ENCODE measurements around the gene PALMD. TPM values are rescaled to one million over a fixed set of nuclear protein-coding genes. Genes with fewer than 3 reads are reported as not detected.

PALMD gene
- total RNA-seq, 4 donors from 2014 or later = 27.1 to 39.2 (median 31.3) TPM

DNA sequence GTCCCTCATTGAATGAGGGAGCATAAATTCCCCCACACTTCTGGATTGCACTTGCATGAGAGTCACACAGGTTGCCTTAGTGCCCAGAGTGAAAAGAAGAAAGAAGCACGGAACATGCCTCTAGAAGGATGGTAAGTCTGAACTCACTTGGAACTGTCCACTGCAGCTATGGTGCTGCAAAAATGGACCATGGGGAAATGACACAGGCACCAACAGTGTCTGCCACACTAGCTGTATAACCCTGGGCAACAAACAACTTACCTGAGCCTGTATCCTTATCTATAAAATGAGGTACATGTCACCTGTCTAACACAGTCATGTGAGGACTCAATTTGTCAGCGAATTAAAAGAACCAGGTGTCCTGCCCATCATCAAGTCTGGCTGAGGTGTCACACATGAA lies 50.7 kb downstream of the PALMD start:
- Histone ChIP-seq H3K4me1 (no peaks in the 10 kb centered on the region), H3K27ac (no peak overlapping the region), H3K36me3 (peaks cover 0 to 26% (median 0%) of the 10 kb centered on the region in 3 donors), H3K9me3 (no peaks in the 10 kb centered on the region), H3K4me3 (no peak overlapping the region), H3K27me3 (no peaks in the 10 kb centered on the region)
- TF ChIP-seq, protein P1, sequence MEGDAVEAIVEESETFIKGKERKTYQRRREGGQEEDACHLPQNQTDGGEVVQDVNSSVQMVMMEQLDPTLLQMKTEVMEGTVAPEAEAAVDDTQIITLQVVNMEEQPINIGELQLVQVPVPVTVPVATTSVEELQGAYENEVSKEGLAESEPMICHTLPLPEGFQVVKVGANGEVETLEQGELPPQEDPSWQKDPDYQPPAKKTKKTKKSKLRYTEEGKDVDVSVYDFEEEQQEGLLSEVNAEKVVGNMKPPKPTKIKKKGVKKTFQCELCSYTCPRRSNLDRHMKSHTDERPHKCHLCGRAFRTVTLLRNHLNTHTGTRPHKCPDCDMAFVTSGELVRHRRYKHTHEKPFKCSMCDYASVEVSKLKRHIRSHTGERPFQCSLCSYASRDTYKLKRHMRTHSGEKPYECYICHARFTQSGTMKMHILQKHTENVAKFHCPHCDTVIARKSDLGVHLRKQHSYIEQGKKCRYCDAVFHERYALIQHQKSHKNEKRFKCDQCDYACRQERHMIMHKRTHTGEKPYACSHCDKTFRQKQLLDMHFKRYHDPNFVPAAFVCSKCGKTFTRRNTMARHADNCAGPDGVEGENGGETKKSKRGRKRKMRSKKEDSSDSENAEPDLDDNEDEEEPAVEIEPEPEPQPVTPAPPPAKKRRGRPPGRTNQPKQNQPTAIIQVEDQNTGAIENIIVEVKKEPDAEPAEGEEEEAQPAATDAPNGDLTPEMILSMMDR (IDR thresholded peaks at IDR 0.05) = no peak
- no peak for TF ChIP-seq POLR2A (IDR thresholded peaks at IDR 0.05)
- 88 to 97% methylated on average over 2 of the region's 2 CpGs for WGBS, 2 donors
- intact Hi-C loops (cut with DNase I) = loop anchor here (10.0 kb wide), 1 partner anchor 222 kb away; no protein-coding TSS in a partner anchor
- DNase-seq = no peak

GRCh38 chr1:99697580-99697979 lies 51.7 kb downstream of the PALMD start:
- intact Hi-C loops (cut with DNase I) = loop anchor here (10.0 kb wide), 1 partner anchor 223 kb away; no protein-coding TSS in a partner anchor
- TF ChIP-seq POLR2A (IDR thresholded peaks at IDR 0.05) = no peak
- TF ChIP-seq, protein P1 (IDR thresholded peaks at IDR 0.05) = no peak
- 42 to 69% methylated on average over 1 of the region's 1 CpG for WGBS, 2 donors

DNA sequence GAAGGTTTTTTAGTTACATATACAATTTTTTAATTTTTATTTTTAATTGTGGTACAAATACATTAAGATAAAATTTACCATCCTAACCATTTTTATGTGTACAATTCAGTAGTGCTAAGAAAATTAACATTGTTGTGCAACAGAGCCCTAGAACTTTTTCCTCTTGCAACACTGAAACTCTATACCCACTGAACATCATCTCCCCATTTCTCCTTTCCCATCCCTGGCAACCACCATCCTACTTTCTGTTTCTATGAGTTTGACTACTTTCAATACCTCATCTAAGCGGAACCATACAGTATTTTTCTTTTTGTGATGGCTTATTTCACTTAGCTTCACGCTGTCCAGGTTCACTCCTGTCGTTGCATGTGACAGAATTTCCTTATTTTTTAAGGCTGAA lies 54.1 kb downstream of the PALMD start:
- intact Hi-C loops (cut with DNase I) = no loop called here
- H3K4me1 ChIP-seq = no peaks in the 10 kb centered on the region
- no peak for DNase-seq
- no peak overlapping the region for H3K4me3 ChIP-seq
- TF ChIP-seq, protein P1 (IDR thresholded peaks at IDR 0.05) = no peak
- no peak for TF ChIP-seq POLR2A (IDR thresholded peaks at IDR 0.05)
- H3K27me3 ChIP-seq = no peaks in the 10 kb centered on the region
- H3K36me3 ChIP-seq = peaks cover 0 to 14% (median 0%) of the 10 kb centered on the region in 3 donors
- no peak overlapping the region for H3K27ac ChIP-seq
- H3K9me3 ChIP-seq = no peaks in the 10 kb centered on the region
- 83 to 91% methylated on average over 3 of the region's 3 CpGs for WGBS, 2 donors

More at GRCh38 chr1:99697580-99697979, 51.7 kb downstream of the PALMD start:
- no peak for DNase-seq
- Histone ChIP-seq H3K27ac (no peak overlapping the region), H3K9me3 (no peaks in the 10 kb centered on the region), H3K36me3 (peaks cover 0 to 18% (median 0%) of the 10 kb centered on the region in 3 donors), H3K27me3 (no peaks in the 10 kb centered on the region), H3K4me1 (no peaks in the 10 kb centered on the region), H3K4me3 (no peak overlapping the region)

- Histone ChIP-seq H3K27me3 (no peaks in the 10 kb centered on the region), H3K4me1 (no peaks in the 10 kb centered on the region), H3K36me3 (peaks cover 0 to 19% (median 0%) of the 10 kb centered on the region in 3 donors), H3K9me3 (no peaks in the 10 kb centered on the region), H3K27ac (no peak overlapping the region), H3K4me3 (no peak overlapping the region)
- intact Hi-C loops (cut with DNase I) = no loop called here
- DNase-seq = no peak
- TF ChIP-seq POLR2A (IDR thresholded peaks at IDR 0.05) = no peak
- TF ChIP-seq, protein P1 (IDR thresholded peaks at IDR 0.05) = no peak
These were observed 56.3 kb downstream of the PALMD start for GRCh38 chr1:99702221-99702620.

DNA sequence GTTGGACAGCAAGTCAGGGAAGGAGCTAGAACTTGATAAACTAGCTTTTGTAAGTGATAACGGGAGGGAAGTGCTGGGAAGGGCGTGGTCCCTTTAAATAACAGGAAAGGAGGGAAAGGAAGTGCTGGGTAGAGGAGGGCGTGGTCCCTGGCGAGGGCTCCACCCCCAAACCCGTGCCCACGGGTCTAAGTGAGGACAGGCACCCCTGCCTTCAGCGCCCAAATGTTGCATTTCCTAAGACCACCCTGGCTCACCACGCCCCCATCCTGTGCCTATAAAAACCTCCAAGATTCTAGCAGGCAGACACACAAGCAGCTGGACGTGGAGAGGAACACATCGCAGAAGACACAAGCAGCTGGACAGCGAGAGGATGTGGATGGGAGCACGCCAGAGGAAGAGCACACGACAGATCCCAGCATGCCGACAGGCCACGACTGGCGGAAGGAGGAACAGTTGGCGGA lies 58.5 kb downstream of the PALMD start:
- Histone ChIP-seq H3K27ac (no peak overlapping the region), H3K4me3 (no peak overlapping the region), H3K36me3 (peaks cover 0 to 33% (median 0%) of the 10 kb centered on the region in 3 donors), H3K4me1 (no peaks in the 10 kb centered on the region), H3K27me3 (no peaks in the 10 kb centered on the region), H3K9me3 (no peaks in the 10 kb centered on the region)
- whole genome bisulfite sequencing, 2 donors = 49 to 73% methylated on average over 9 to 10 of the region's 17 CpGs
- TF ChIP-seq, protein P1 (IDR thresholded peaks at IDR 0.05) = no peak
- TF ChIP-seq POLR2A (IDR thresholded peaks at IDR 0.05) = no peak
- intact Hi-C loops (cut with DNase I) = no loop called here
- DNase-seq = no peak
